Endometrial microvascular endothelial cells (primary cell): ENCODE results near the gene CCDC71. TPM values are rescaled to one million over a fixed set of nuclear protein-coding genes. Genes with fewer than 3 reads are reported as not detected.

Experiments
- in situ Hi-C: cut with HindIII; loops from 2 replicates; pipeline ENCODE4 v1.10.0; 2017; ENCODE audit warnings: low sequenced_read_pairs, low pct_unique_long_range_greater_than_20kb; ENCODE audit errors: inconsistent ontology term
- total RNA-seq: library from RNA; depleted of rRNA; stranded (reverse); fragments of >200 nt; gene quantifications from one replicate; pipeline ENCODE4 v1.2.3, GENCODE V29; 2015; ENCODE audit errors: inconsistent ontology term

CCDC71 gene
- total RNA-seq, 1 donor from 2014 or later, result 26.7 TPM

DNA sequence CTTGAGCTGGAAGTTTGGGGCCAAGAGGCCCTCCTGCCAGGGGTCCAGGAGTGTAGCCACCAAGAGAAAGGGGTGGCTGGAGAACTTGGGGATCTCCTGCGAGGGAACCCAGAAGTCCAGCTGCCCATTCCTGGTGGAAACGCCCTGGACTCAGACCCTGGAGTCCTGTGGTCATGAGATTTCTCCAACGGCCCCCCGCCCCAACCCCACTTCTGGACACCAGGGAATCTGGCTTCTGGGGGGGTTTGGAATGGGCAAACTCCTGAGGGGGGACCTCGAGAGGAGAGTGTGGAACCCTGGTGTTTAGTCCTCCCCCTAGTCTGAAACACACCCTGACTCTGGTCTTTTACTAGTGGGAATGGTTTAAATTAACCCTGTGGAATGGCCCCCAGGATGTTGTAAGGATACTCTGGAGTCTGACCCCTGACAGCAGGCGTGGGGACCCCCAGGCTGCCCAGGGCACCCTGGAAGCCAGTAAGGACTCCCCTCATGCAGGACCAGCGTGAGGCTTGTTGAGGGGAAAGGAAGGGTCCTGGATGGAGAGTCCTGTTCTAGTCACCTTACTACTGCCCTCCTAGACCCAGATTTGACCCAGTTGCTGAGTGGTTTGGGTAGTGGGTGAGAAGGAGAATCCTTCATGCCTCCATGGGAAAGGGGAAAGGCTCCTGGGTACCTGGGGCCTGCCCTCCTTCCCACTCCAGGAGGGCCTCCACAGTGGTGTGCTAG lies 5.8 kb upstream of the CCDC71 start:
- in situ Hi-C loops, result no loop called here

DNA sequence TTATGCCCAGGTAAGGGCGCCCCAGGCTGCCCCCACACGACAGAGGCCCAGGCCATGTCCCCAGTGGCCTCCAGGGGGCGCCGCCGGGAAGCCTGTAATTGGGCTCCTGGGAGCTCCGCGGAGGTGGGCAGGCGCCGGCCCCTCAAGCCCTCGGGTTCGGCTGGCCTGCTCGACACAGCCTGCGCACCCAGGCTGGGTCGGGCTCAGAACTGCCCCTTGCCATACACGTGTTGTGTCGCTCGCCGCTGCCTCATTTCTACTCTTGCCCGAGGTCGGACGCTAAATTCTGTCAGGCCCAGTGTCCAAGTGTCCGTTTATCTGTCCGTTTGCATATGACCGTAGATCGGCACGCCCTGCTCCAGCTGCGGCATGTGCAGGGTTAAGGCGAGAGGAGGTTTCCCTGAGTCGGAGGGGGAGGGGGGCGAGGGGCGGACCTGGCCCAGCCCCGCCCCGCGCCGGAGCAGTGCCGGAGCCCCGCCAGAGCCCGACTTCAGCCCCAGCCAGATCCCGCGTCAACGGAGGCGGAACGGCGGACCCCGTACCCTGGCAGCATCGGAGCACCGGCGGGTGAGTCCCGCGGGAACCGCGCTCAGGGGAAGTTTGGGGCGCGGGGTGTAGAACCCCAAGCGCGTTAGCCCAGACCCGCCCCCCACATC lies 5.1 kb upstream of the CCDC71 start, which contains the start of gene KLHDC8B:
TSS of gene KLHDC8B (plus strand) at position 480 of the 656 bp plus-strand sequence. CDS start 1,172 bp downstream, outside the sequence.
- in situ Hi-C loops, result no loop called here

DNA sequence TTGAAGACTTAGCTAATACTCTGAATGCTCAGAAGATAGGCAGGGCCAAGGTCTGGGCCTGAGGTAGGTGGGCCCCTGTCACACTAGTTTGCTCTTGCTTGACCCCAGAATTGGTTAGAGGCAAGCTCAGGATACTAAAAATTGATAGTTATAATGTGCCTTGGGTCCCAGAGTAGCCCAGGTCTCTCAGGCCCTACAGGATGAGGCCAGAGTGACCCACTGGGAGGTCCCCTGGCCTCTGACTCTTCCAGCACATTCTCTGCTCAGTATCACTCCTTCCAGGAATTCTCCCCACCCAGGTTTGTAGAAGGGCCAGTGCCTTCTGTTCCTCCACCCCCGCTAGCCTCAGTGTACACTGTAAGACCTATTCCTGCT lies 4.6 kb upstream of the CCDC71 start:
- in situ Hi-C loops, result no loop called here

DNA sequence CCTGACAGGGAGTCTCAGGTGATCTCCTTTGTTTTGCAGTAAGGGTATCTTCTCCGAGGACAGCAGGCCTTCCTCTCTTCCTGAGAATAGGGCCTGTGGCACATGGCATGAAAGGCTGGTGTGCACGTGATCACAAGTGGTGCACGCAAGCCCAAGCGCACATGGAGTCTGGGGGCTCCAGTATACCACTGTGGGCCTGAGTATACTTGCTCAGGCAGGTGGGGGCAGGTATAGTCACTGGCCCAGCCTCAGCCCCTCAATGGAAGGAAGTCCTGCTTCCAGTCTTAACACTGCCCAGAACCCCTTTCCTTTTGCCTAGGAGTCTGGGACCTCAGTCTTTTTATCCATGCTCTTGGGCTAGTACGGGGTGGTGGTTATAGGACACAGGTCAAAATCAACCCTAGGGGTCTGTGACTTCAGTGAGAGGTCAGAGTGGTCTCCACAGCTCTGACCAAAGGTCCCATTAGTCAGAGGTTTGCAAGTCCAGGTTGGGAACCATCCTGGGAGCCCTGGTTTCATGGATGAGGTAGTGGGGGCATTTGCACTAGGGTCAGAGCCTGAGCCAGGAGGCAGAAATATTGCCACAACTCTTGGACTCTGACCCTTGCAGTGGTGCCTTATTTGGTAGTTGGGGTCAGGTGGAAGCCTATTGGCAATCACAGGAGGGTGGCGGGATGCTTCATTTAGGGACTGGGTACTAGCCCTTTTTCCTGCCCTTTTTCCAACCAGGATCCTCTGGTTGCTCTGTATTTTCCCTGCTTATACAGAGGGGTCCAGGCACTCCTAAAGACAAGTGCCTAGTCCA lies 823 bp upstream of the CCDC71 start:
- in situ Hi-C loops, result no loop called here

DNA sequence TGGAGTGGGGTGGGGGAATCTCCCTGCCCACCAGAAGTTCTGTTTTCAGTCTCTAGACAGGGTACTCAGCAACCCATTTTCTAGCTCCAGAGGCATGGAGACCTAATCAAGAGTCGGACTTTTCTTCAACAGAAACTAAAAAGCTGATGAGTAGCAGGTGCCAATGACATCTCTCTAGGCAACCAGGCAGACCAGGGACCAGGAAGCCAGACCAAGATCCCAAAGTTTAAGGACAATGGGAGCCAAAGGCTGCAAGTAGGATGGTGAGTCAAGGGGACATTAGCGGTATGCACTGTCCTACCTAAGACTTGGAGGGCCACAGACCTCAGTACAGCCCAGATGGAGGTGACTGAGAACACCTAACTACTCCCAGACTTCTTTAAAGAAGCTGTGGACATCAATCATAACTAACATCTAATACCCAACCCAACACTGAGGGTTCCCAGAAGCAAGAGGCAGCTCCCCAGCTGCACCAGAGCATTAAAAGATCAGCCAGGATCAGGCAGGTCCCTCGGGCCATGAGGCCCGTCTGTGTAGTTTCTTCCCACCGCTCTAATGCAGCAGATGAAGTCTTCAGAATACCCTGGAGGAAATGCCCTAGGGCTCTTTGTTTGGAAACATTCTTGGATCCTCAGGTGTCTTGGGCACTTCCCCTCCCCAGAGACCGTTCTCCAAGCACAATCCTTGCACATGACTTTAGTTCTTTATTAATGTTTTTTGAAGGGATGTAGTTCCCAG lies 979 bp downstream of the CCDC71 start:
- in situ Hi-C loops, result no loop called here

DNA sequence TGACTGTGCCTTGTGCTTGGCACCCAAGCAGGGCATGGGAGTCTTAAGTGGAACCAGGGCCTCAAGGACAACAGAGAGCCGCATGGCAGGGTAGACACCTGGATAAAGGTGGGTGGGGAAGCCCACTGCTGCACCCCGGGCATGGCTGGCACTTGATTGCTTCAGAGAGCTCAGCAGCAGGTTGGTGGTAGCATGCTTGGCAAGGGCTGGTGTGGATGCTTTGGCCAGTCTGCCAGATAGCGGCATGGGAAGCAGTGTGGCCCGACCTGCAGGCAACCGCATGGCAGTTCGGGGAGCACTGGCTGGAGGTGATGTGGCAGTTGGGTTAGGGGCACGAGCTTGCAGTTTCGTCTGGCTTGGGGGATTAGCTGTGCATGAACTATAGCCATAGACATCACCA lies 2.5 kb downstream of the CCDC71 start:
- in situ Hi-C loops, result no loop called here

DNA sequence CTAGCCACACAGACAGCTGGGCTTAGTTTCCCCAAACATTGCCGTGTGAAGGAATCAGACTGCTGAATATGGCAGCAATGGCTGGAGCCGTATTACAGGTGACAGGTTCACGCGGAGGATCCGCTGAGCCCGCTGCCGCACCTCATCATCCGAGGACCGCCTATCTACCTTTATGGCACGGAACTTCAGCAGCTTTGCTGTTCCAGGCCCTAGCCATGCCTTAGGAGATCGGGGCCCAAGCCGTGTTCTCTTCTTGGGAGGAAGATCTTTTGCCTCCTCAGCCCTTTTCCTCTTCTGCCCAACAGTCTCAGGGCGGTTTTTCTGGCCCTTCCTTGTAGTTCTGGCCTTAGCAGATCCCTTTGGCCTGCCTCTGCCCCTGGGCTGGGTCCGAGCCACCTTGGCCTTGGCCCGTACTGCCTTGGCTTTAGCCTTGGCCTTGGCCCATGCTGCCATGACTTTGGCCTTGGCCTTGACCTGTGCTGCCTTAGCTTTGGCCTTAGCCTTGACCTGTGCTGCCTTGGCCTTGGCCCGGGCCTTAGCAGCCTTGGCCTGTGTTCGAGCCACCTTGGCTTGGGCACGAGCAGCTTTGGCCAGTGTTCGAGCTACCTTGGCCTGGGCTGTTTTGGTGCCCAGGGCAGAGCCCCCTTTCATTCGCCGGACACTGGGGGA lies 3.2 kb downstream of the CCDC71 start:
- in situ Hi-C loops, result no loop called here

DNA sequence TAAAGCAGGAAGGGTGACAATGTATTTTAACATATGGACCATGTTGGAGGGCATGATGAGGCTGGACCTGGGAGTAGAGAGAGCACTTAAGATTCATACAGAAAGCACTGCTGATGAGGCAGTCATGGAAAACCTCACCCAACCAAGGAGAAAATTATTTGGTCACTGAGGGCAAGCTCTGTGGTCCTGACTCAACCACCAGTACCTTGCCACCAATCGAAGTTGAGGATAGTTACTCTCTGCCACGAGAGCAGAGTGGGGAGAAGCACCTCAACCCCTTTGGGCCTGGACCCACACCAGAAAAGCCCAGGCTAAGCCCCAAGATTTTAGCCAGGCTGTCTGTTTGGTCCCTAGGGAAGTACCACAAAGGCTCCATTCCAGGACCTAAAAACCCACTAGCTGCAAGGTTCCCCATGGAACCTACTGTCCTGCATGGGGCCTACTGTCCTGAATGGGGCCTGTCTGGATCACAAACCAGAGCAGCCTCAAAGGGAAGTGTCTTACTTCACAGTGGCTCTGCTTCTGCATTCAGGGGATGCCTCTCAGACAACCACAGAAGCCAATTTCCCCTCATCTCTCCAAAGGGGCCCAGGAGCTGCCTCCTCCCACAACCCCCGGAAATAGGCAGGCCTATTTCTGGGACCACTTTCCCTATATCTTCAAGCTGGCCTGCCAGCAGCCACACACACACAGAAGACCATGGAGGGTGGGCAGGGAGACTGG lies 4.2 kb downstream of the CCDC71 start:
- in situ Hi-C loops, result no loop called here

DNA sequence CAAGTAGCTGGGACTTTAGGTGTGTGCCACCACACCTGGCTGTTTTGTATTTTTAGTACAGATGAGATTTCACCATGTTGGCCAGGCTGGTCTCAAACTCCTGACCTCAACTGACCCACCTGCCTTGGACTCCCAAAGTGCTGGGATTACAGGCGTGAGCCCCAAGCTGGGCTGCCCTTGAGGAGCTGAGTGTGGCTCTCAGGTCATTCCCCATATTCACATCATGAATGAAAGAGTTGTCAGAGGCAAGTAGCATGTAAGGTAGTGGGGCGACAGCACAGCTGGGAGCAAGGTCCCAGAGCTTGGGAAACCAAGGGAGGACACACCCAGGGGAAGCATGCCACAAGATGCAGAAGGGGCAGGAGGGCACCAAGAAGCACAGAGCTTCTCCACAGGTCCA lies 4.9 kb downstream of the CCDC71 start:
- in situ Hi-C loops, result no loop called here

DNA sequence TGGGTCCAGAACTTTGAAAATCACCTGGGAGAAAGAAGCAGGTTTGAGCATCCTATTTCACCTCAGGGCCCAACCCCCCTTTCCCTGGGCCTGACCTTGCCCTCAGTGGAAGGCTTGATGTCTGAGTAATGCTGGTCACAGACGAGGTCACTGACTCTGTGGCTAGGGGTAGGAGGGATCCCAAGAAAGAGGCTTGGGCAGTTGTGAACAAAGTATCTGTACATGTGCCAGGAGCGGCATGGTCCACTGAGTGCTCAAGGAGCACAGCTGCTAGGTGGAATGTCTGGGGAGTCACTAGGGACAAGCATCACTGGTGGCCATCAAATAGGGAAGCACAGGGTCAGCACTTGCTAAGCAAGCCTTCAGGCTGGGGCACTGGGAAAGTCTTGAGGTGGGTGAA lies 7.3 kb downstream of the CCDC71 start:
- in situ Hi-C loops, result no loop called here

DNA sequence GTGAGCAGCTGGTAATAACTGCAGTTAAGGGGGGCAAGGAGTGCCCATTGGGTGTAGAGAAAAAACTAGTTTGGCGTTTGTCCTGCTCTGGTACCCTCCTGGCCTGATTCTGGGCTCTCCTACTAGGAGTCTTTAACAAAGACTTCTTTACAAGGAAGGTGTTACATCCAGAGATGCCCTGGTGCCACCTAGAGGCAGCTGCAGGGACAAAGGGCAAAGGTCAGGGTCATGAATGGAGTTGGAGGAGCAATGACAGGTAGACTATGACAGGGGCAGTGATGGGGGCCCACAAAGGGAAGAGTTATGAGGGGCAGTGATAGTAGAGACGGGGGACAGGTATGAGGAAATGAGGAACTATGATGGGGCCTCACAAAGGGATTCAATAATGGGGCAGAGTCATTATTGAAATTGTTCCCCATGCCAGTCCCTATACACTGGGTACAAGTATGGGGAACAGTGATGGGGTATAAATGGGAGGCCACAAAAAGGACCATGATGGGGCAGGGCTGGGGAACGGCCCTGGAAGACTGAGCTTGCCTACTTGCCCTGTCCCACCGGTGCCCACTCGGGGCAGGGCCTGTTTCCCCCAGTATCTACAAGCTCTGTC lies 7.9 kb downstream of the CCDC71 start:
- in situ Hi-C loops, result no loop called here

DNA sequence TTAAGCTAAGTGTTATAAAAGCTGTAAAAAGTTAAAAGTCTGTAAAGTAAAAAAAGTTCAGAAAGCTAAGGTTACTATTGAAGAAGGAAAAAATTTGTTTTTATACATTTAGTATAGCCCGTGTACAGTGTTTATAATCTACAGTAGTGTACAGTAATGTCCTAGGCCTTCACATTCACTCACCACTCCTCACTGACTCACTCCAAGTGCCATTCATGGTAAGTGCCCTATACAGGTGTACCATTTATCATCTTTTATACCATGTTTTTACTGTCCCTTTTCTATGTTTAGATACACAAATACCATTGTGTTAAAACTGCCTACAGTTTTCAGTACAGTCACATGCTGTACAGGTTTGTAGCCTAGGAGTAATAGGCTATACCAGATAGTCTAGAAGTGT lies 8.8 kb downstream of the CCDC71 start:
- in situ Hi-C loops, result no loop called here

DNA sequence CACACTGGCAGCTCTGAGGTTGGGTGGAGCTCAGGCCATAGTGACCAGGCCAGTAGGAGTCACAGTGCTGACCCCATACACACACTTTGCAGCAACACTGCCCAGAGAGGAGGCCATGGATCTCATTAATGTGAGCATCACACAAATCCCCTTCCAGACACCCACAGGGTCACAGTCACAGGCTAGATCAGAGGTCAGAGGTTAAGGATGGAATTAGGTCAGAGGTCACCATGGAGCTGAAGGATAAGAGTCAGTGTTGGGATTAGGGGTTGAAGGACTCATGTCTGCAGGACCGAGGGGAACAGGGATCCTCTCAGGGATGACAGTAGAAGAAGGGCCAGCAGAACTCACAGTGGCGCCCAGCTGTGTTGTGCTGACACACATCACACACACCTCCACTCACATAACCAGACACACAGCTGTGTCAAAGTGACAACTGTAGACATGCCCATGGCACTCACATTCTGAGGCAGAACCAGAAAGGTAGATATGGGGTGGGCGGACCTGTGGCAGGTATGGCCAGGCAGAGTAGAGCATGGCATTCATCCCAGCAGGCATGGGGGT lies 12.7 kb downstream of the CCDC71 start:
- in situ Hi-C loops, result no loop called here

DNA sequence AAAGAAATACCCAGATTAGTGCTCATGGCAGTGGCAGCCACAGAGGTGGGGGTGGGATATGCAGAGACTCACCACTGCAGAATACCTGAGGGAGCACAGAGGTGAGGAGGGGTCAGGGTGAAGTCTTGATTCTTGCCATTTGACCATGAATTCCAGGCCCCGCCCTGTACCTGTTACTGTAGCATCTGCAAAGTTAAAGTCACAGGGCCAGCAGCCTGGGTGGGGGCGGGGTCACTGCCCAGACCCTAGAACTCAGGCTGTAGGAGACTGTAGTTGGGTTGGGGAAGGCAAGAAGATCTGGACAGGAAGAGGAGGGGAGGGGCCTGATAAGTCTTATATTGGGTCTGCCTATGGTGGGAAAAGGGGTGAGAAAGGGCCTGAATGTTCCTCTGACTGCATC lies 14.5 kb downstream of the CCDC71 start:
- in situ Hi-C loops, result no loop called here

DNA sequence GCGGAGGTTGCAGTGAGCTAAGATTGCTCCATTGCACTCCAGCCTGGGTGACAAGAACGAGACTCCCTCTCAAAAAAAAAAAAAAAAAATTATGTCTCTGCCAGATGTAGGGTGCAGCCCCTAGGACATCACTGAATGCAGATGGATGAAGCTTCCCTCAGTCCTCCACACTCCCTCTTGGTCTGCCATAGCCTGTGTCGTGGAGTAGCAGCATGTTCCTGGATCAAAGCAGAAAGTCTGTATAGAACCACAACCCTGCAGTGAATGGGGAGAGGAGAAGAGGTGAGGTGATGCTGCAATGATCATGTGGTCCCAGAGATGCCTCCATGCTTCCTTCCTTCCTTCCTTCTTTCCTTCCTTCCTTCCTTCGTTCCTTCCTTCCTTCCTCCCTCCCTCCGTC lies 18.0 kb downstream of the CCDC71 start:
- in situ Hi-C loops, result no loop called here

DNA sequence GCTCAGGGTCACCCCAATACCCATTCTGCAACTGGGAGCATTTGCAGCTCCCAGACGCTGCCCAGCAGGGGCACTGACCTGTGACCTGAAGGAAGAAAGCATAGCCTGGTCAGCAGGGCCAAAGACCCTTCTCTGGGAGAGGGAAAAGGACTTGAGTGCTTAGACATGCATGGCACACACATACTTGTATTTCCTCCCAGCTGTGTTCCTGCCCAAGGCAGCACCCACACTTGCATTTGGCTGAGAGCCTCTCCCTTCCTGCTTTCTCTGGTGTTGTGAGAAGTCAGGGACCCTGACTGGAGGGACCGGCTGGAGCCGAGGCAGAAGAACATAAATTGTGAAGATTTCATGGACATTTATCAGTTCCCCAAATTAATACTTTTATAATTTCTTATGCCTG lies 26.1 kb downstream of the CCDC71 start:
- in situ Hi-C loops, result no loop called here

DNA sequence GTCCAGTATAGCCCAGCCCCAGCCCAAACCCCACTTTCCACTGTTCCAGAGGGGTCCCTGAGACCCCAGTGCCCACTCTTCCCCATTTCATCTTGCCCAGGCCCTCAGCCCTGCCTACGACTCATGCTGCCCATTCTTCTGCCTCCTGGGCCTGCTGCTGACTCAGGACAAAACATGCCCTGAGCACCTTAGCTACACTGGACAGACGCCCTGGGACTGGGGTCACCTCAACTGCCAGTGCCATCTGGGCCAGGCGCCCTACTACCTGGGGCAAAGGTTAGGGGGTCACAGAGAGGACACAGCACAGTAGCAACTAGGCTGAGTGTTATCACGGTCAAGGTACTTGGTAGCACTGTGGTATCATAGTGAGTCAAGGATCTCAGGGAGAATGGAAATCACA lies 30.6 kb downstream of the CCDC71 start:
- in situ Hi-C loops, result no loop called here
